GM12878 (cell line): ENCODE measurements around the gene ROPN1B. TPM values are rescaled to one million over a fixed set of nuclear protein-coding genes. Genes with fewer than 3 reads are reported as not detected.

Experiments
- ATAC-seq: fragments of 200-7000 bp; cut with Tn5 transposase; 3 replicates; pipeline ENCODE4 v1.9.1; 2020; ENCODE audit warnings: mild to moderate bottlenecking, moderate library complexity
- BruUV-seq: library from RNA; stranded (reverse); fragments of 400-500 nt; replicated peaks from 2 replicates; lab custom pipeline; 2021; lab: Mats Ljungman, UMichigan
- CTCF ChIA-PET: fragments of 300-600 bp; sonication (Branson Sonifier 250); formaldehyde crosslinking; extraction: SDS; loops from one replicate; lab custom pipeline; 2021; ENCODE audit warnings: inconsistent platforms; lab: Yijun Ruan, JAX
- POLR2A ChIA-PET: fragments of 350-600 bp; formaldehyde crosslinking; extraction: SDS; loops from one replicate; lab custom pipeline; 2021; ENCODE audit warnings: inconsistent platforms; lab: Charles Lee
- RAD21 ChIA-PET: fragments of 300-600 bp; sonication (Branson Sonifier 250); formaldehyde crosslinking; loops from one replicate; lab custom pipeline; 2023; ENCODE audit warnings: antibody characterized with exemption; ENCODE audit not compliant: unreplicated experiment; lab: Charles Lee
- SMC1A ChIA-PET: fragments of 300-600 bp; sonication (Branson Sonifier 250); formaldehyde crosslinking; loops from one replicate; lab custom pipeline; 2023; ENCODE audit not compliant: unreplicated experiment, uncharacterized antibody; lab: Charles Lee
- DNase-seq: peaks from one replicate; pipeline ENCODE4 v3.0.0-alpha.2; 2011; ENCODE audit warnings: low read depth, low spot score
- FAIRE-seq: peaks from 3 replicates; lab custom pipeline; 2011; peaks lifted over from hg19 to GRCh38; lab: Jason Lieb, UNC
- H2AFZ ChIP-seq: 2 replicates; pipeline ENCODE4 v1.6.0; 2011; ENCODE audit warnings: low read depth, low read length, control low read depth; ENCODE audit not compliant: control insufficient read depth
- H3K27ac ChIP-seq: 2 replicates; pipeline ENCODE4 v1.5.1; 2011; ENCODE audit warnings: control low read depth; ENCODE audit not compliant: control insufficient read depth, insufficient read depth
- H3K27me3 ChIP-seq, 2 experiments: replicated peaks in 1 of 2; 2 replicates each; pipeline versions ENCODE4 v1.6.0 to v1.6.1; 2011; ENCODE audit warnings: low read length in 1 of 2; ENCODE audit not compliant: control insufficient read depth in 2 of 2, insufficient read depth in 2 of 2
- H3K36me3 ChIP-seq, 2 experiments: 2 replicates each; pipeline ENCODE4 v1.5.1; 2011; ENCODE audit warnings: low read length in 1 of 2; ENCODE audit not compliant: control insufficient read depth in 2 of 2, insufficient read depth in 2 of 2
- H3K4me1 ChIP-seq: 2 replicates; pipeline ENCODE4 v1.6.1; 2011; ENCODE audit warnings: mild to moderate bottlenecking, low read length, moderate library complexity, mixed read lengths; ENCODE audit not compliant: control insufficient read depth, insufficient read depth
- H3K4me2 ChIP-seq: 2 replicates; pipeline ENCODE4 v1.6.0; 2011; ENCODE audit warnings: control low read depth; ENCODE audit not compliant: control insufficient read depth, insufficient read depth
- H3K4me3 ChIP-seq: fragments of 200-600 bp; sonication (generic); 2 replicates; pipeline ENCODE4 v1.5.1; 2016
- H3K79me2 ChIP-seq: 2 replicates; pipeline ENCODE4 v1.6.0; 2011; ENCODE audit warnings: low read length; ENCODE audit not compliant: control insufficient read depth, insufficient read depth
- H3K9ac ChIP-seq: 2 replicates; pipeline ENCODE4 v1.8.0; 2011; ENCODE audit warnings: low read length, control low read depth, mixed read lengths; ENCODE audit not compliant: control insufficient read depth, insufficient read depth
- H3K9me3 ChIP-seq: replicated peaks from 3 replicates; pipeline ENCODE4 v1.5.1; 2011; ENCODE audit warnings: mild to moderate bottlenecking, low read length; ENCODE audit not compliant: control insufficient read depth, insufficient read depth
- H4K20me1 ChIP-seq: 2 replicates; pipeline ENCODE4 v1.6.0; 2011; ENCODE audit not compliant: control insufficient read depth, insufficient read depth
- CBX3 ChIP-seq: fragments of 200-600 bp; sonication (generic); IDR thresholded peaks from 2 replicates; pipeline ENCODE4 v1.6.1; 2016; ENCODE audit warnings: low read depth, borderline replicate concordance
- IKZF1 ChIP-seq: fragments of 450-650 bp; conservative IDR thresholded peaks from 2 replicates; pipeline ENCODE4 v1.6.1; 2017; ENCODE audit warnings: antibody characterized with exemption, mild to moderate bottlenecking
- NFYB ChIP-seq: IDR thresholded peaks from 2 replicates; pipeline ENCODE4 v1.6.1; 2011; ENCODE audit warnings: low read depth, mild to moderate bottlenecking, low read length, improper control_type of control experiment, moderate library complexity; ENCODE audit not compliant: insufficient read depth
- NRF1 ChIP-seq: conservative IDR thresholded peaks from 2 replicates; pipeline ENCODE4 v1.6.1; 2011; ENCODE audit warnings: mild to moderate bottlenecking, low read depth, low read length, improper control_type of control experiment
- ZNF274 ChIP-seq: IDR thresholded peaks from one replicate; pipeline ENCODE4 v1.8.0; 2011; ENCODE audit not compliant: insufficient read length, insufficient read depth
- WGBS: methylation state at CpG from one replicate; pipeline ENCODE4 v1.1.6; 2016; ENCODE audit warnings: low lambda C conversion rate; ENCODE audit not compliant: insufficient replicate concordance, insufficient coverage; ENCODE audit errors: missing lambda C conversion rate; 5-methylcytosine and 5-hydroxymethylcytosine counted together
- in situ Hi-C: fragments of 300-500 bp; cut with MboI; formaldehyde crosslinking; loops from 9 replicates; pipeline ENCODE4 v1.14.3; 2018; ENCODE audit warnings: mixed read lengths
- intact Hi-C: fragments of 100-400 bp; cut with micrococcal nuclease; formaldehyde crosslinking; loops from one replicate; pipeline ENCODE4 v1.14.2; 2022; ENCODE audit not compliant: unreplicated experiment
- polyA plus RNA-seq, 11 experiments: library from polyadenylated mRNA; depleted of rRNA in 4 of 11; unstranded in 6 of 11; stranded (reverse) in 5 of 11; fragments of >200 nt; fragmentation: Nextera tagmentation in 4 of 11; fragmentation: Illumina TruSeq in 1 of 11; extraction: Ambion mirVana in 4 of 11; extraction: Trizol in 1 of 11; gene quantifications; 1 replicate in 1 of 11; 2 replicates in 10 of 11; pipeline versions ENCODE4 v1.2.1 to v1.2.3, GENCODE V29; 2011 to 2016; ENCODE audit warnings: inconsistent platforms in 2 of 11, missing spikeins in 2 of 11, low read depth in 1 of 11
- total RNA-seq, 4 experiments: library from RNA; depleted of rRNA in 3 of 4; stranded (reverse); fragments of >200 nt in 3 of 4; fragmentation: Illumina TruSeq in 1 of 4; extraction: Trizol in 1 of 4; gene quantifications; 2 replicates each; pipeline versions ENCODE4 v1.2.1 to v1.2.3, GENCODE V29; 2013 to 2021
- TF ChIP-seq, protein P1 (sequence below): fragments of 150-350 bp; IDR thresholded peaks from 2 replicates; pipeline ENCODE4 v1.6.1; 2014; ENCODE audit warnings: mild to moderate bottlenecking, low read depth, low read length
- TF ChIP-seq, protein P2 (sequence below): fragments of 450-650 bp; formaldehyde crosslinking; IDR thresholded peaks from 2 replicates; pipeline ENCODE4 v1.5.0; 2022; ENCODE audit warnings: mild to moderate bottlenecking, missing genetic modification characterization
- TF ChIP-seq, protein P3 (sequence below): fragments of 450-650 bp; IDR thresholded peaks from 2 replicates; pipeline ENCODE4 v1.6.1; 2017; ENCODE audit warnings: antibody characterized with exemption, mild to moderate bottlenecking, moderate library complexity
- TF ChIP-seq, protein P4 (sequence below): IDR thresholded peaks from 2 replicates; pipeline ENCODE4 v1.6.1; 2011; ENCODE audit warnings: mild to moderate bottlenecking, low read depth, low read length, moderate library complexity; ENCODE audit not compliant: insufficient replicate concordance

Gene ROPN1B
- total and polyA plus RNA-seq, 10 of the 15 experiments (the other 5 are each of a cell fraction or from before 2014, with no cell fraction given) = not detected

DNA sequence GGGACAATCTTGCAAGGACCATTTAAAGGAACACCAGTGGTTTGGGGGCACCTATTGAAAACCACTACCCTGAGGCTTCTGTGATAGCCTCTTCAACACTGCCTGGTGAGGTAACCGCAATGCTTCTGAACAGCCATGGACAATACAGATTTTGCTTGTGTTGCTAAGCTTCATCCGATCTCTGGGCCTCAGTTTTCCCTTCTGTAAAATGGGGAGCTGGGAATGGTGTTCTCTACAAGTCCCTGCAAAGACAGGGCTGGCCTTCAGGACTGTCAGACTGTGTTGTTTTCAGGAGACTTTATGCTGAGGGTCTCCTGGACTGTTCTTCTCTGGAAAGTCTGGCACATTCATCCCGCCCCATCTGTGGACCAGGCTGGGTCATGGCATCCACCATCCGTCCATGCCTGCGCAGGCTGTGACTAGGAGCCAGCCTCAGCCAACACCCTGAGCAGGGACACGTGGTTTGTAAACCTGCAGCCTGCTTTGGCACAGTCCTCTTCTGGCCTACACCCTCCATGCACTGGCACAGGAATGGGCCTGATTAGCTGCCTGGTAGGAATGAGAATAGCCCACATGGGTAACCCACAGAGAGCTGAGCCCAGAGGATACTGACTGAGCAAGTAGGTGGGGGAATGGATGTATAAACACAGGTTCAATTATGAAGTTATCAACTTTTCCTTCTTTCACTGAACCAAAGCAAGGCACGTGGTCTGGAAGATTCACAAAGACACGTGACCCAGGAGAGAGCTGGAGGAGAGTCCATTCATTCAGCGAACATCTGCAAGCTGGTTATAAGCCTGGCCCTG, 55.3 kb downstream of the ROPN1B start:
- in situ Hi-C loops (no loop called here), intact Hi-C loops (no loop called here)
- SMC1A ChIA-PET = no interaction called here
- no peak overlapping the region for H2AFZ ChIP-seq
- no peak for FAIRE-seq
- DNase-seq = no peak
- H3K9ac ChIP-seq = no peak overlapping the region
- H4K20me1 ChIP-seq = no peaks in the 10 kb centered on the region; the same call in 1 of the 2 replicates
- H3K27me3 ChIP-seq = no peaks in the 10 kb centered on the region
- POLR2A ChIA-PET = no interaction called here
- ATAC-seq = no peak
- WGBS = 69% methylated on average over 9 of the region's 9 CpGs
- RAD21 ChIA-PET = no interaction called here
- CTCF ChIA-PET = no interaction called here
- H3K4me3 ChIP-seq = no peak overlapping the region
- H3K79me2 ChIP-seq = no peaks in the 10 kb centered on the region
- no peak overlapping the region for H3K4me2 ChIP-seq
- H3K9me3 ChIP-seq = no peaks in the 10 kb centered on the region; the same call in none of the 3 replicates
- no TSS peak for BruUV-seq
- no peaks in the 10 kb centered on the region; a peak in 1 of 4 replicates for H3K36me3 ChIP-seq
- H3K27ac ChIP-seq = no peak overlapping the region
- H3K4me1 ChIP-seq = no peaks in the 10 kb centered on the region
- TF ChIP-seq CBX3 (no peak), ZNF274 (no peak), NRF1 (no peak), IKZF1 (no peak), NFYB (no peak)
- TF ChIP-seq, protein P1, sequence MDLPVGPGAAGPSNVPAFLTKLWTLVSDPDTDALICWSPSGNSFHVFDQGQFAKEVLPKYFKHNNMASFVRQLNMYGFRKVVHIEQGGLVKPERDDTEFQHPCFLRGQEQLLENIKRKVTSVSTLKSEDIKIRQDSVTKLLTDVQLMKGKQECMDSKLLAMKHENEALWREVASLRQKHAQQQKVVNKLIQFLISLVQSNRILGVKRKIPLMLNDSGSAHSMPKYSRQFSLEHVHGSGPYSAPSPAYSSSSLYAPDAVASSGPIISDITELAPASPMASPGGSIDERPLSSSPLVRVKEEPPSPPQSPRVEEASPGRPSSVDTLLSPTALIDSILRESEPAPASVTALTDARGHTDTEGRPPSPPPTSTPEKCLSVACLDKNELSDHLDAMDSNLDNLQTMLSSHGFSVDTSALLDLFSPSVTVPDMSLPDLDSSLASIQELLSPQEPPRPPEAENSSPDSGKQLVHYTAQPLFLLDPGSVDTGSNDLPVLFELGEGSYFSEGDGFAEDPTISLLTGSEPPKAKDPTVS = no peak
- TF ChIP-seq, protein P2, sequence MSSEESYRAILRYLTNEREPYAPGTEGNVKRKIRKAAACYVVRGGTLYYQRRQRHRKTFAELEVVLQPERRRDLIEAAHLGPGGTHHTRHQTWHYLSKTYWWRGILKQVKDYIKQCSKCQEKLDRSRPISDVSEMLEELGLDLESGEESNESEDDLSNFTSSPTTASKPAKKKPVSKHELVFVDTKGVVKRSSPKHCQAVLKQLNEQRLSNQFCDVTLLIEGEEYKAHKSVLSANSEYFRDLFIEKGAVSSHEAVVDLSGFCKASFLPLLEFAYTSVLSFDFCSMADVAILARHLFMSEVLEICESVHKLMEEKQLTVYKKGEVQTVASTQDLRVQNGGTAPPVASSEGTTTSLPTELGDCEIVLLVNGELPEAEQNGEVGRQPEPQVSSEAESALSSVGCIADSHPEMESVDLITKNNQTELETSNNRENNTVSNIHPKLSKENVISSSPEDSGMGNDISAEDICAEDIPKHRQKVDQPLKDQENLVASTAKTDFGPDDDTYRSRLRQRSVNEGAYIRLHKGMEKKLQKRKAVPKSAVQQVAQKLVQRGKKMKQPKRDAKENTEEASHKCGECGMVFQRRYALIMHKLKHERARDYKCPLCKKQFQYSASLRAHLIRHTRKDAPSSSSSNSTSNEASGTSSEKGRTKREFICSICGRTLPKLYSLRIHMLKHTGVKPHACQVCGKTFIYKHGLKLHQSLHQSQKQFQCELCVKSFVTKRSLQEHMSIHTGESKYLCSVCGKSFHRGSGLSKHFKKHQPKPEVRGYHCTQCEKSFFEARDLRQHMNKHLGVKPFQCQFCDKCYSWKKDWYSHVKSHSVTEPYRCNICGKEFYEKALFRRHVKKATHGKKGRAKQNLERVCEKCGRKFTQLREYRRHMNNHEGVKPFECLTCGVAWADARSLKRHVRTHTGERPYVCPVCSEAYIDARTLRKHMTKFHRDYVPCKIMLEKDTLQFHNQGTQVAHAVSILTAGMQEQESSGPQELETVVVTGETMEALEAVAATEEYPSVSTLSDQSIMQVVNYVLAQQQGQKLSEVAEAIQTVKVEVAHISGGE (CRISPR knock-in tag) = no peak
- TF ChIP-seq, protein P3, sequence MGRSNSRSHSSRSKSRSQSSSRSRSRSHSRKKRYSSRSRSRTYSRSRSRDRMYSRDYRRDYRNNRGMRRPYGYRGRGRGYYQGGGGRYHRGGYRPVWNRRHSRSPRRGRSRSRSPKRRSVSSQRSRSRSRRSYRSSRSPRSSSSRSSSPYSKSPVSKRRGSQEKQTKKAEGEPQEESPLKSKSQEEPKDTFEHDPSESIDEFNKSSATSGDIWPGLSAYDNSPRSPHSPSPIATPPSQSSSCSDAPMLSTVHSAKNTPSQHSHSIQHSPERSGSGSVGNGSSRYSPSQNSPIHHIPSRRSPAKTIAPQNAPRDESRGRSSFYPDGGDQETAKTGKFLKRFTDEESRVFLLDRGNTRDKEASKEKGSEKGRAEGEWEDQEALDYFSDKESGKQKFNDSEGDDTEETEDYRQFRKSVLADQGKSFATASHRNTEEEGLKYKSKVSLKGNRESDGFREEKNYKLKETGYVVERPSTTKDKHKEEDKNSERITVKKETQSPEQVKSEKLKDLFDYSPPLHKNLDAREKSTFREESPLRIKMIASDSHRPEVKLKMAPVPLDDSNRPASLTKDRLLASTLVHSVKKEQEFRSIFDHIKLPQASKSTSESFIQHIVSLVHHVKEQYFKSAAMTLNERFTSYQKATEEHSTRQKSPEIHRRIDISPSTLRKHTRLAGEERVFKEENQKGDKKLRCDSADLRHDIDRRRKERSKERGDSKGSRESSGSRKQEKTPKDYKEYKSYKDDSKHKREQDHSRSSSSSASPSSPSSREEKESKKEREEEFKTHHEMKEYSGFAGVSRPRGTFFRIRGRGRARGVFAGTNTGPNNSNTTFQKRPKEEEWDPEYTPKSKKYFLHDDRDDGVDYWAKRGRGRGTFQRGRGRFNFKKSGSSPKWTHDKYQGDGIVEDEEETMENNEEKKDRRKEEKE = no peak
- TF ChIP-seq, protein P4, sequence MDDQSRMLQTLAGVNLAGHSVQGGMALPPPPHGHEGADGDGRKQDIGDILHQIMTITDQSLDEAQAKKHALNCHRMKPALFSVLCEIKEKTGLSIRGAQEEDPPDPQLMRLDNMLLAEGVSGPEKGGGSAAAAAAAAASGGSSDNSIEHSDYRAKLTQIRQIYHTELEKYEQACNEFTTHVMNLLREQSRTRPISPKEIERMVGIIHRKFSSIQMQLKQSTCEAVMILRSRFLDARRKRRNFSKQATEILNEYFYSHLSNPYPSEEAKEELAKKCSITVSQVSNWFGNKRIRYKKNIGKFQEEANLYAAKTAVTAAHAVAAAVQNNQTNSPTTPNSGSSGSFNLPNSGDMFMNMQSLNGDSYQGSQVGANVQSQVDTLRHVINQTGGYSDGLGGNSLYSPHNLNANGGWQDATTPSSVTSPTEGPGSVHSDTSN = no peak
